Skeletal muscle tissue (tissue), 4 donors: Measurements from ENCODE around the gene DDR2. TPM values are rescaled to one million over a fixed set of nuclear protein-coding genes. Genes with fewer than 3 reads are reported as not detected.
A peak's percentile ranks its signal among the peaks of the same experiment; 100 is the strongest.
"Not testable (repeated sequence)": the region's sequence is repeated elsewhere in the genome, so short reads cannot be mapped to it uniquely, and the experiment has no call there.

Experiments used
- H3K27ac ChIP-seq: one replicate; pipeline ENCODE4 v1.7.0; 2013; ENCODE audit warnings: mild to moderate bottlenecking, low read depth, low read length, inconsistent platforms
- H3K27me3 ChIP-seq, 3 donors: one replicate each; pipeline ENCODE4 v1.7.0; 2013; ENCODE audit warnings: low read length in 3 of 3; ENCODE audit not compliant: control insufficient read depth in 3 of 3, insufficient read depth in 3 of 3
- H3K36me3 ChIP-seq, 3 donors: one replicate each; pipeline ENCODE4 v1.7.0; 2013; ENCODE audit warnings: low read length in 3 of 3; ENCODE audit not compliant: control insufficient read depth in 3 of 3, insufficient read depth in 3 of 3
- H3K4me1 ChIP-seq, 3 donors: one replicate each; pipeline ENCODE4 v1.7.0; 2013; ENCODE audit warnings: low read length in 3 of 3, mild to moderate bottlenecking in 3 of 3; ENCODE audit not compliant: control insufficient read depth in 3 of 3, insufficient read depth in 3 of 3
- H3K4me3 ChIP-seq, 3 donors: one replicate each; pipeline ENCODE4 v1.7.0; 2013; ENCODE audit warnings: low read length in 3 of 3
- H3K9ac ChIP-seq, 3 donors: one replicate each; pipeline ENCODE4 v1.7.0; 2013; ENCODE audit warnings: low read length in 3 of 3, mild to moderate bottlenecking in 3 of 3, moderate library complexity in 2 of 3, low read depth in 1 of 3
- H3K9me3 ChIP-seq, 3 donors: one replicate each; pipeline ENCODE4 v1.7.0; 2013; ENCODE audit warnings: low read length in 3 of 3; ENCODE audit not compliant: control insufficient read depth in 3 of 3
- total RNA-seq: library from RNA; depleted of rRNA; stranded (reverse); fragments of >200 nt; gene quantifications from one replicate; pipeline ENCODE4 v1.2.3, GENCODE V29; 2014
- donor health status: Osteomylitis.

Gene DDR2
- total RNA-seq, 1 donor from 2014 or later = 40.2 TPM

DNA sequence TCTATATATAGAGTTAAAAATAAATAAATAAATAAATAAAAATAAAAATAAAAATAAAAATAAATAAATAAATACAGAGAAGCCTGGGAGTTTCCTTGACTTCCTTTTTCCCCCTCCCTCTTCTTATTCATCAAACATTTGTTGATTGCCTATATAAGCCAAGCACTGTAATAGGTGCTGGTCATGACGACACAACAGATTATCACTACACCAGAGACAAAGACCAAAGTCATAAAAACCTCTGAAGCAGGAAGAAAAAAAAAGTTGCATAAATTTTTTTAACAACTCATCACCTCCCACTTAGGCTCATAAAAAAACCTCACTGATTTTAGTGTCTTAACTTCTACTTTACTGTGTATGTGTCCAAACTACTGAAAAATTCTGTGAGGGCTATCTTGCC is 95.2 kb downstream of the DDR2 start:
- H3K4me1 ChIP-seq, H3K36me3 ChIP-seq, H3K9me3 ChIP-seq, H3K4me3 ChIP-seq, H3K27me3 ChIP-seq, H3K27ac ChIP-seq, H3K9ac ChIP-seq: not testable (repeated sequence)

DNA sequence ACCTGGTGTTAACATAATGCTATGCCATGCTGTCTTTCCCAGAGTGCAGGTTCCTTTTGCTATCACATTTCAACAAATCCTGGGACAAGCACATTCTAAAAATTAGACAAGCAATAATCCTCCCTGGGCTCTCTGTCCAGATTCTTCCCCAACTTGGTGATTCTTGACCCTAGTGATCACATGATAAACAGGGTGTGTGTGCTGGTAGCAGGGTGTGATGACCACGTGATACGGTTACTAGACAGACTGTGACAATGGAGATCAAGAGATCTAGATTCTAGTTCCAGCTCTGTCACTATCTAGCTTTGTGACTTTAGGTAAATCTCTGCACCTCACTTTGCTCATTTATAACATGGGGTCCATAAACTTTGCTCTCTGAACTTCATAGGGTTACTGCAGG is 96.3 kb downstream of the DDR2 start:
- Histone ChIP-seq H3K27ac (no peak overlapping the region), H3K9me3 (no peaks in the 10 kb centered on the region), H3K4me1 (peaks cover 5 to 9% (median 6%) of the 10 kb centered on the region in 3 donors), H3K27me3 (no peaks in the 10 kb centered on the region), H3K36me3 (no peaks in the 10 kb centered on the region), H3K4me3 (no peak overlapping the region), H3K9ac (no peak overlapping the region)

DNA sequence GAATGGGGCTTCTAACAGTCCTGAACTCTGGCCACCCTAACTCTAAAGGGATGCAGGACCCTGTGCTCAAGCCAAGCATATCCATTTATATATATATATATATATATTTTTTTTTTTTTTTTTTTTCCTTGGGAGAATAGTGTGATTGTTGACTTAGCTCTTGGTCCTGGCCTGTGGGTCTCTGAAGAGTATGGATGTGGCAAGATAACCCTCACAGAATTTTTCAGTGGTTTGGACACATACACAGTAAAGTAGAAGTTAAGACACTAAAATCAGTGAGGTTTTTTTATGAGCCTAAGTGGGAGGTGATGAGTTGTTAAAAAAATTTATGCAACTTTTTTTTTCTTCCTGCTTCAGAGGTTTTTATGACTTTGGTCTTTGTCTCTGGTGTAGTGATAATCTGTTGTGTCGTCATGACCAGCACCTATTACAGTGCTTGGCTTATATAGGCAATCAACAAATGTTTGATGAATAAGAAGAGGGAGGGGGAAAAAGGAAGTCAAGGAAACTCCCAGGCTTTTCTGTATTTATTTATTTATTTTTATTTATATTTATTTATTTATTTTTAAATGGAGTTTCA is 97.0 kb downstream of the DDR2 start:
- not testable (repeated sequence) for H3K4me1 ChIP-seq, H3K9me3 ChIP-seq, H3K27me3 ChIP-seq, H3K4me3 ChIP-seq, H3K27ac ChIP-seq, H3K36me3 ChIP-seq, H3K9ac ChIP-seq

DNA sequence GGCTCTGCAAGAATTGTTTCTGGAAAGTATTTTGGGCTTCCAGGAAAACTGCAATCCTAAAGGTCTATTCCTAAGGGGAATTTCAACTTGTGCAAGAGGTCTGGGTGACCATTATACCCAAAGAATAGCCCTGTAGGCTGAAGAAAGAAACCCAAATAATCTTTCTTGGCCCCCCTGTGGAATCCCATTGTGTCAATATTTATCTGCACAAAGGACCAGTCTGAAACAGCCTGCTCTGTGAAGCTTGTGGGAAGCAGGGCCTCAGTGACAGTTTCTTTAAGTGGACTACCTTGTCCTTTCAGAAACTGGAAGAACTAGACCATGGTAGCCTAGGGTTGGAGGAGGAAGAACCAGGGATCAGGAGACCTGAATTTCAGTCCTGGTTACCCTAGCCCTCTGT is 99.8 kb downstream of the DDR2 start:
- Histone ChIP-seq H3K4me3 (no peak overlapping the region), H3K9me3 (no peaks in the 10 kb centered on the region), H3K4me1 (peaks cover 5 to 9% (median 6%) of the 10 kb centered on the region in 3 donors), H3K36me3 (no peaks in the 10 kb centered on the region), H3K27ac (peak overlapping the region; percentile 44), H3K9ac (no peak overlapping the region), H3K27me3 (no peaks in the 10 kb centered on the region)

DNA sequence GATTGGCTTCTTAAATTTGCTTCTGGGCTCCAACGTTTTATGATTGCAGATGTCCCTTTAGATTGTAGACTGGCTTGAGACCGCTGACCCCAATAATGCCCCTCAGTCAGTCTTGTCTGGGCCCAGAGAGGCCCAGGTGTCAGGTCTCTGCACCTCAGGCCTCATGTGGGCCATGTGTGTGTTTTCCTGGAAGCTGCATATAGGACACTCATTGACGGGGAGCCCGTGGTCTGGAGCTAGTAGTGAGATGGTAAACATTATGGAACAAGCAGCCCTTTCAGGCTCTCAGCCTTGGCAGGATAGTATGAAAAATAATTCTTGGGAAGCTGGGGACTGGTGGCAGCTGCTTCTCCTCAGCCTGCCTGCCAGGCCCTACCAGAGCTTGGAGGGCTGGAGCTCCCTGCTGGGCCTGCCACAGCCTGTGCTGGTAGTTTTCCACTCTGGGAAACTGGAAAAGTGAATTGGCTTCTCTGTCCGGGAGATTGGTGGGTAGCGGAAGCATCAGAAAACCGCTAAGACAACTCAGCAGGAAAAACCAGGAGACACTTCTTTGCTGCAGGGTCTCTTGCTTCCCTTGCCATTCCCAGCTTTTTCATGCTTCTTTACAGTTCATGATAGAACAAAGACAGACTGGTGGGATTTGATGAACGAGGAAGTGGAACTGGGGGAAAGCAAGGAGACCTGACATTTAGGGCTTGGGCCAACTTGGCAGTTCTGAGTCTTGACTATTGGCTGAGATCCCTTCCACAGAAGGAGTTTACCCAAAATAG is 100.5 kb downstream of the DDR2 start:
- Histone ChIP-seq H3K27ac (peak overlapping the region; percentile 44), H3K27me3 (no peaks in the 10 kb centered on the region), H3K36me3 (no peaks in the 10 kb centered on the region), H3K9me3 (no peaks in the 10 kb centered on the region), H3K4me1 (peaks cover 5 to 9% (median 6%) of the 10 kb centered on the region in 3 donors), H3K4me3 (no peak overlapping the region), H3K9ac (no peak overlapping the region)

DNA sequence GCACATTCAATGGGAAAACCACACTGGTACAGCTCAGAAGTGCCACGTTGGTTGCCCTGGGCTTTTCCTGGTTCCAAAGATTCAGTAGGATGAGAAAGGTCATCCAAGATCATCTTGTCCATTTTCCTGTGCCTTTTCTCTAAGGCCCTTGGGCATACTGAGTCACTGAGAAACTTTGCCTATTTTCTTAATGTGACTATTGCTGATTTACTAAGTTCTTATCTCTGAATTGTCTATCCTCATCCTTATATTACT is 101.0 kb downstream of the DDR2 start:
- Histone ChIP-seq H3K27me3 (no peaks in the 10 kb centered on the region), H3K4me1 (peaks cover 5 to 9% (median 6%) of the 10 kb centered on the region in 3 donors), H3K36me3 (no peaks in the 10 kb centered on the region), H3K4me3 (no peak overlapping the region), H3K27ac (peak overlapping the region; percentile 44), H3K9ac (no peak overlapping the region), H3K9me3 (no peaks in the 10 kb centered on the region)

DNA sequence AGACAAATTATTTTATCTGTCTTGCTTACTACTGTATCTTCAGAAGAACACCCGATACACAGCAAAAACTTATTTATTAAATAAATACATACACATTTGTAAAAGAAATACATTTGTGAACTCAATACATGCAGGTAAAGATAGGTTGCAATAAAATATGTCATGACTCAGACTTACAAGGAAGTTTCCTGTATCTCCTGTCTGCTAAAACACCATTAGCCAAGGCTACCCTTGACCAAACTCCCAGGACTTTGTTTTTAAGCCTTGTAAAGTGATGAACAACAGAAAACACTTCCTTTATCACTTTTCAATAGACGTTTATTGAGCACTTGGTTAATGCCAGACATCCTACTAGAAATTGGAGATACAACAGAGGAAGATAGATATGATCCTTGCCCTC is 101.8 kb downstream of the DDR2 start:
- Histone ChIP-seq H3K4me3 (no peak overlapping the region), H3K9me3 (no peaks in the 10 kb centered on the region), H3K27ac (no peak overlapping the region), H3K27me3 (no peaks in the 10 kb centered on the region), H3K36me3 (no peaks in the 10 kb centered on the region), H3K9ac (no peak overlapping the region), H3K4me1 (peaks cover 5 to 9% (median 6%) of the 10 kb centered on the region in 3 donors)

DNA sequence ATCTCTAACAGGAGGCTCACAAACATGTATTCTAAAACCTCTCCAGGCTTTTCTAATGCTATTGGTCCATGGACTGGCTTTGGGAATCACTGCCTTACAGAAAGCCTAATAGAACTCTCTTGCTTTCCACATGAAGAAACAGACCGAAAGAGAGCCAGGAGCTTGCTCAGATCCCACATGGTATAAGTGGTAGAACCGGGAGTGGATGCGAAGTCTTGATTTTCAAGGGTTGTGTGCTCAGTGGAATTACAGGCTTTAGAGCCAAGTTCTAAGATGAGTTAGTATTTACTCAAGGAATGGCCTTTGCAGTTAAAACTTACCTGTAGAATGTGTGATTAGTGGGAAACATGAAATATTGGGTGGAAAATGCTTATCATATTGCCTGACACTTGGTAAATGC is 103.9 kb downstream of the DDR2 start:
- Histone ChIP-seq H3K4me3 (no peak overlapping the region), H3K9ac (no peak overlapping the region), H3K9me3 (no peaks in the 10 kb centered on the region), H3K4me1 (peaks cover 5 to 9% (median 6%) of the 10 kb centered on the region in 3 donors), H3K27me3 (no peaks in the 10 kb centered on the region), H3K27ac (no peak overlapping the region), H3K36me3 (no peaks in the 10 kb centered on the region)

DNA sequence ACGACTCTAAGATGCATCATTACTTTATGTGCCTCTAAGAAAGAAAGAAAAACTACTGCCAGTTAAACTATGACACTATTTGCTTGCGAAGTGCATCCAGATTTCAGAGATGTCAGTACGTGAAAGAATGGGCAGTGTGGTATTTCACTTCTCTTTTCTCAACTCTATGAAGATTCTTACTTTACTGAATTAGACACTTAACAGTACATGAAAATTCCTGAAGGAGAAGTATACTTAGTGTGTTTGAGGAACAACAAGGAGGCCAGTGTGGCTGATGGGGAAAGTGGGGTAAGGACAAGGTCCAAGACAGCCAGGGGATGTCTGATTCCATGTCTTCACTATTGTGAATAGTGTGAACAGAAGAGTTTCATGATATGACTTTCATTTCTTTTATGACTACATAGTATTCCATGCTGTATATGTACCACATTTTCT is 104.4 kb downstream of the DDR2 start:
- H3K9me3 ChIP-seq = no peaks in the 10 kb centered on the region
- no peak overlapping the region for H3K4me3 ChIP-seq
- peaks cover 5 to 9% (median 6%) of the 10 kb centered on the region in 3 donors for H3K4me1 ChIP-seq
- H3K27me3 ChIP-seq = no peaks in the 10 kb centered on the region
- H3K36me3 ChIP-seq = no peaks in the 10 kb centered on the region
- no peak overlapping the region for H3K27ac ChIP-seq
- no peak overlapping the region for H3K9ac ChIP-seq

DNA sequence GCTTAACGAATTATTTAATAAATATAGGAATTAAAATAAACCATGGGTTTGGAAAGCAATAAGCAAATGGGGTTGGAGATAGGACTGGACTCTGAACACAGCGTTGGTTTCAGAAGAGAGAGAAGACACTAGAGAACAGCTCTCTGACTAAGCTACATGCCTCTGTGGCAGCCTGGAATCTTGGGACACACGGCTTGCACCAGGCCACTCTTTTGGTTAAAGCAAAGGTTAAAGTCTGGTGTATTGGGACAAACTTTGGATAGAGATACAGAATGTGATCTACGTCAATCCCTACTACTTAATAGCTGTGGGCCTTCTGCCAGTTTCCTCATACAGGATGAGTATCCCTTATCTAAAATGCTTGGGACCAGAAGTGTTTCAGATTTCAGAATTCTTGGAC is 108.5 kb downstream of the DDR2 start:
- no peak overlapping the region for H3K9ac ChIP-seq
- H3K27ac ChIP-seq = no peak overlapping the region

More for the DNA sequence above, 108.5 kb downstream of the DDR2 start:
- Histone ChIP-seq H3K27me3 (no peaks in the 10 kb centered on the region), H3K4me3 (no peak overlapping the region), H3K9me3 (no peaks in the 10 kb centered on the region), H3K4me1 (no peaks in the 10 kb centered on the region), H3K36me3 (no peaks in the 10 kb centered on the region)
